Fibroblast of gingiva (primary cell): ENCODE measurements around the gene ATXN2.
"Not testable (repeated sequence)": the region's sequence is repeated elsewhere in the genome, so short reads cannot be mapped to it uniquely, and the experiment has no call there.

Experiments
- DNase-seq: peaks from one replicate; pipeline ENCODE4 v3.0.0-alpha.2; 2011; ENCODE audit warnings: low read depth

The ATXN2 gene

GRCh38 chr12:111574797-111575443, 24.2 kb downstream of the ATXN2 start:
- no peak for DNase-seq

GRCh38 chr12:111573476-111573875, 25.6 kb downstream of the ATXN2 start:
- DNase-seq = no peak

- DNase-seq = peak; percentile 48
Observed at GRCh38 chr12:111570084-111570961, 28.8 kb downstream of the ATXN2 start.

- no peak for DNase-seq
Observed at GRCh38 chr12:111569363-111570083, 29.6 kb downstream of the ATXN2 start.

GRCh38 chr12:111560844-111561243, 38.3 kb downstream of the ATXN2 start:
- DNase-seq = not testable (repeated sequence)

- no peak for DNase-seq
Observed at GRCh38 chr12:111558107-111558376, 41.1 kb downstream of the ATXN2 start.

- peak; percentile 37 for DNase-seq
Observed at GRCh38 chr12:111557271-111558106, 41.6 kb downstream of the ATXN2 start.

GRCh38 chr12:111556676-111557075, 42.4 kb downstream of the ATXN2 start:
- no peak for DNase-seq

- not testable (repeated sequence) for DNase-seq
Observed at GRCh38 chr12:111555313-111555712, 43.8 kb downstream of the ATXN2 start.

- DNase-seq = no peak
Observed at GRCh38 chr12:111546758-111547383, 52.2 kb downstream of the ATXN2 start.

GRCh38 chr12:111546171-111546570, 52.9 kb downstream of the ATXN2 start:
- no peak for DNase-seq

- DNase-seq = no peak
Observed at GRCh38 chr12:111544032-111544431, 55.1 kb downstream of the ATXN2 start.

- no peak for DNase-seq
Observed at GRCh38 chr12:111532751-111533150, 66.4 kb downstream of the ATXN2 start.

GRCh38 chr12:111529424-111530368, 69.4 kb downstream of the ATXN2 start:
- peak; percentile 56 for DNase-seq

- DNase-seq = no peak
Observed at GRCh38 chr12:111523587-111524167, 75.4 kb downstream of the ATXN2 start.

- DNase-seq = no peak
Observed at GRCh38 chr12:111521801-111522200, 77.3 kb downstream of the ATXN2 start.

- no peak for DNase-seq
Observed at GRCh38 chr12:111519937-111520336, 79.2 kb downstream of the ATXN2 start.

- no peak for DNase-seq
Observed at GRCh38 chr12:111519083-111519482, 80.0 kb downstream of the ATXN2 start.

GRCh38 chr12:111507719-111508118, 91.4 kb downstream of the ATXN2 start:
- DNase-seq = not testable (repeated sequence)

- not testable (repeated sequence) for DNase-seq
Observed at GRCh38 chr12:111507258-111507657, 91.9 kb downstream of the ATXN2 start.
